AG09309 (cell line): ENCODE results near the gene CASZ1.

Experiments
- DNase-seq: peaks from one replicate; pipeline ENCODE4 v3.0.0-alpha.2; 2010; ENCODE audit warnings: low read depth
- H3K4me3 ChIP-seq: 2 replicates; pipeline ENCODE4 v1.5.1; 2011; ENCODE audit warnings: mild to moderate bottlenecking, low read depth, low read length, moderate library complexity; ENCODE audit not compliant: control insufficient read depth
- CTCF ChIP-seq: IDR thresholded peaks from 2 replicates; pipeline ENCODE4 v1.5.1; 2011; ENCODE audit warnings: mild to moderate bottlenecking, low read depth, low read length, inconsistent platforms; ENCODE audit not compliant: insufficient read depth, control insufficient read depth; ENCODE audit errors: missing control alignments

Gene CASZ1

DNA sequence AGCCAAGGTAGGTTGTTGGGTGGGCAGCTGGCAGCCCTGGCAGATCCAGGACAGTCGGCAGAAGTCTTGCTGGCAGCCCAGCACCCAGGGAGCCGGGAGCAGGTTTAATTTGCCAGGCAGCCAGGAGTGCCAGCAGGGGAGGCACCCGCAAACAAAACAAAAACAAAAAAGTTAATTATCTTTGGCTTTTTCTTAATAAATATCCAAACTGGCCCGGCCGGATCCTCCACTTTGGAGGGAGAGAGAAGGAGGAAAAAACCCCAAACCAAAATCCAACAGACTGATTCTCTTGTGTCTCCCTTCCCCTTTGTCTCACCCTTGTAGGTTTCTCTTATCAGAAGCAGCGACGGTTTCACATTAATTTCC lies 97.0 kb downstream of the CASZ1 start:
- TF ChIP-seq CTCF = no peak
- DNase-seq = no peak
- H3K4me3 ChIP-seq = no peak overlapping the region

- no peak for TF ChIP-seq CTCF
- no peak for DNase-seq
- no peak overlapping the region for H3K4me3 ChIP-seq
Observed at GRCh38 chr1:10698726-10699469, 97.5 kb downstream of the CASZ1 start.

DNA sequence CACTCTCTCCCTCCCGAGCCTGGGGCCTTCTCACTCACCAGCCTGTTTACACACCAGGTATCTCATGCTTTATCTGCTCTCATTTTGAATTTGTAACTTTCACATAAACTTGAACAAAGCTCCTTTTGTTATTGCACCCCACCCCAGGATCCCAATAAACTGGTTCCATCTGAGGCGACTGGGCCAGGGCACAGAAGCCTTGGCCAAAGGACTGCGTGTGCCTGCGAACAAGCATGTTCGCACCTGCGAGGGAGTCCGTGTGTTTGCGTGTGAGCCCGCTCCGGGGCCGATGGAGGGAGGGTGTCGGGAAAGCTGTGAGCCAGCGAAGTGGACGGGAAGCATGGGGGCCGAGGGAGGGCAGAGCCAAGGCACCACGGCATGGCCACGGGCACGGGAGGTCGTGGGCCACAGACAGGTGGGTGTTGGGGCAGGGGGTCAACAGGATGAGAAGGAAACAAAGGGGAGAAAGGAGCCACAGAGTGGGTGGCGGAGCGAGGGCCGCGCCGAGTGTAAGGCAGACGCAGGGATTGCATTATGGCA lies 98.8 kb downstream of the CASZ1 start:
- DNase-seq = no peak
- TF ChIP-seq CTCF = no peak

DNA sequence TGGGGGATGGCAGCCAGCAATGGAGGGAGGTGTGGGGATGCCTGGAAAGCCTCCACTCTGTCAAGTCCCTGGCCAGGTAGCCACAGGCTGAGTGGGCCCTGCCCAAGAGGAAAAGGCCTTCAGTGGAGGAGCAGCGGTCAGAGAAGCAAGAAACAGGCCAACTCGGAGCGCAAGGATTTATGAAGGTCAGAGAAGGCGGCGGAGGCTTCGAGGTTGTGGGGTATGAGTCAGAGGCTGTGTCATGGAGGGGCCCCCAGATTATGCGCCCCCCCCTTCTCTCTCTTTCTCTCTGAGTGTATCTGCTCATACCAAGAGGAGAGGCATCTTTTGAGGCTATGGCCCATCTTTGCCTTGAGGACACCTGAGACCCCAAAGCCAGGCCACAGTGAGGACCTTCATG lies 99.5 kb downstream of the CASZ1 start:
- no peak overlapping the region for H3K4me3 ChIP-seq
- no peak for TF ChIP-seq CTCF
- DNase-seq = no peak

More for the DNA sequence above, 98.8 kb downstream of the CASZ1 start:
- no peak overlapping the region for H3K4me3 ChIP-seq

DNA sequence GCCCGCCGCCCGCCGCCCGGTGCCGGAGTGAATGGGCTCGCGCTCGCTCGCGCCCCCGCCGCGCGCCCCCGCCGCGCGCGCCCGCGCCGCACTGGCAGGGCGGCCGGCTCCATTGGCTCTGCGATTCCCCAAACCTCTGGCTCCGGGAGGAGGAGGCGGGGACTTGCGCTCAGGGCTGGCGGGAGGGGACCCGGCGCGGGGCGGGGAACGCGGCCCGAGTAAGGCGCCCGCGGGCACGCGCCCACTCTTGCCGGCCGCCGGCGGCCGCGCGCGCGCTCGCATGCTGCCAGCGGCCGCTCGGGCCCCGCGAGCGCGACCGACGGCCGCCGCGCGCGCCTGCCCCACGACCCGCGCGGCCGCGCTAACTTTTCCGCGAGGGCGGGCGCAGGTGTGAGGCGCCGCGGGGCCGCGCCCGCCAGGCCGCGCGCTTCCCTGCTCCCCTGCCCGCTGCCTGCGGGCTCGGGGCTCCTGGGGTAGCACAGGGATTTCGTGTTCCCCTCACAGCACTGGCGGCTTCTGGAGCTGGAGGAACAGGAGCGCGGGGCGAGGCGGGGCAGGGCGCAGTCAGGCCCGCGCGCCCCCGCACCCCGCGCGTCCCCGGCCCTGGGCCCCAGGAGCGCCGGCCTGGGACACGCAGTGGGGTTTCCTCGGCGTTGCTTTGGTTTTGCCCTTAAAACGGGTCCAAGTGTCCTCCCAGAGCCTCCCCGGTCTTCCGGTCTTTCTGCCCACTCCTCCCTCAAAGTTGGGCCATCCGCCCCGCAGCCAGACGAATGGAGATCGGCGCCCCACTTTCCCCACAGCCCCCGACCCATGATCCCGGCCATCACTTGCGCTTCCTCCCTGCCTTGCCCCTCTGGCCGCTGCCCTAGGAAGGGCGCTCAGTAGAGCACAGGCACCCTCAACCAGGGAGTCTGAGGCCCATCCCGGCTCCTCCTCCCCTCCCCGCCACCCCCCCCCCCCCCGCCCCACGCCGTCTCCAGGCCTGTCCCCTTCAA lies 101.5 kb downstream of the CASZ1 start:
- no peak for TF ChIP-seq CTCF
- no peak for DNase-seq
- H3K4me3 ChIP-seq = peak overlapping the region; percentile 26

DNA sequence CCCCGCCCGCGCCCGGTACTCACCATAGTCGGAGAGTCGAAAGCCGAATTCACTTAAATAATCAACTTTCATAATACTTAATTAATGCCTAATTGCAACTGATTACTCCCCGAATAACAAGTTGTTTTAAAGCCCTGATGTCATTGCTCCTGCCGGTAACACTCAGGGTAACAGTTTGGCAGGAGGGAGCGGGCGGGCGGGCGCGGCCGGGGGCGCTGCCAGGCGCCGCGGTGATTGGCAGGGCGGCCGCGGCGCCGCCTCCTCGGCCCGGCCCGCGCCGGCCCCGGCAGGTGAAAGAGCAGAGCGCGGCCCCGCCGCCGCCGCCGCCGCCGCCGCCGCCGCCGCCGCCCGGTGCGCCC lies 102.2 kb downstream of the CASZ1 start:
- H3K4me3 ChIP-seq = peak overlapping the region; percentile 50
- no peak for TF ChIP-seq CTCF
- no peak for DNase-seq
